H9 (cell line): ENCODE results near the gene DPM2. TPM values are rescaled to one million over a fixed set of nuclear protein-coding genes. Genes with fewer than 3 reads are reported as not detected.

Experiments used
- DNase-seq: peaks from one replicate; pipeline ENCODE4 v3.0.0-alpha.2; 2017
- H2AFZ ChIP-seq: one replicate; pipeline ENCODE4 v1.6.1; 2013; ENCODE audit warnings: mild to moderate bottlenecking, low read length, control low read depth, moderate library complexity
- H2AK5ac ChIP-seq: 2 replicates; pipeline ENCODE4 v1.6.1; 2013; ENCODE audit warnings: low read length, control low read depth, mixed read lengths; ENCODE audit not compliant: insufficient read length
- H2BK120ac ChIP-seq: one replicate; pipeline ENCODE4 v1.6.1; 2013; ENCODE audit warnings: low read depth, mild to moderate bottlenecking, low read length, control low read depth, inconsistent platforms; ENCODE audit not compliant: poor library complexity, severe bottlenecking
- H2BK12ac ChIP-seq: 2 replicates; pipeline ENCODE4 v1.6.1; 2013; ENCODE audit warnings: low read length, control low read depth, mixed read lengths, low read depth; ENCODE audit not compliant: insufficient read length
- H2BK15ac ChIP-seq: 2 replicates; pipeline ENCODE4 v1.6.1; 2013; ENCODE audit warnings: low read depth, low read length, control low read depth
- H2BK20ac ChIP-seq: one replicate; pipeline ENCODE4 v1.6.1; 2013; ENCODE audit warnings: low read depth, mild to moderate bottlenecking, low read length, control low read depth, inconsistent platforms; ENCODE audit not compliant: poor library complexity, severe bottlenecking
- H2BK5ac ChIP-seq: 2 replicates; pipeline ENCODE4 v1.6.1; 2013; ENCODE audit warnings: low read length, control low read depth, mixed read lengths; ENCODE audit not compliant: insufficient read length
- H3K14ac ChIP-seq: 2 replicates; pipeline ENCODE4 v1.6.1; 2013; ENCODE audit warnings: low read length, control low read depth; ENCODE audit not compliant: insufficient read depth
- H3K18ac ChIP-seq: 2 replicates; pipeline ENCODE4 v1.6.1; 2013; ENCODE audit warnings: low read depth, mild to moderate bottlenecking, mixed read lengths, low read length, control low read depth; ENCODE audit not compliant: insufficient read length
- H3K23ac ChIP-seq: 2 replicates; pipeline ENCODE4 v1.6.1; 2013; ENCODE audit warnings: low read length, control low read depth, mixed read lengths, low read depth; ENCODE audit not compliant: insufficient read length
- H3K23me2 ChIP-seq: 2 replicates; pipeline ENCODE4 v1.6.1; 2013; ENCODE audit warnings: low read depth, mild to moderate bottlenecking, mixed read lengths, low read length, control low read depth; ENCODE audit not compliant: insufficient read length, poor library complexity, severe bottlenecking
- H3K27ac ChIP-seq: 2 replicates; pipeline ENCODE4 v1.5.1; 2013; ENCODE audit warnings: low read length, control low read depth, mixed read lengths, low read depth; ENCODE audit not compliant: insufficient read length
- H3K27me3 ChIP-seq: 2 replicates; pipeline ENCODE4 v1.6.1; 2013; ENCODE audit warnings: low read length, control low read depth, inconsistent platforms; ENCODE audit not compliant: insufficient read depth
- H3K4ac ChIP-seq: 2 replicates; pipeline ENCODE4 v1.6.1; 2013; ENCODE audit warnings: low read depth, mild to moderate bottlenecking, control low read depth, inconsistent platforms, low read length, moderate library complexity
- H3K4me1 ChIP-seq: 2 replicates; pipeline ENCODE4 v1.6.1; 2013; ENCODE audit warnings: low read length, control low read depth, inconsistent platforms; ENCODE audit not compliant: insufficient read depth
- H3K4me2 ChIP-seq: 2 replicates; pipeline ENCODE4 v1.6.1; 2013; ENCODE audit warnings: low read length, control low read depth, mixed read lengths; ENCODE audit not compliant: insufficient read length, insufficient read depth
- H3K56ac ChIP-seq: 2 replicates; pipeline ENCODE4 v1.6.1; 2013; ENCODE audit warnings: low read depth, mild to moderate bottlenecking, mixed read lengths, low read length, control low read depth; ENCODE audit not compliant: insufficient read length
- H3K79me1 ChIP-seq: 2 replicates; pipeline ENCODE4 v1.6.1; 2013; ENCODE audit warnings: low read depth, mild to moderate bottlenecking, moderate library complexity, low read length, control low read depth, inconsistent platforms; ENCODE audit not compliant: insufficient read depth, poor library complexity, severe bottlenecking
- H3K79me2 ChIP-seq: 2 replicates; pipeline ENCODE4 v1.6.1; 2013; ENCODE audit warnings: low read length, control low read depth, inconsistent platforms; ENCODE audit not compliant: insufficient read depth
- H3K9ac ChIP-seq: 2 replicates; pipeline ENCODE4 v1.6.1; 2013; ENCODE audit warnings: low read length, control low read depth, mixed read lengths; ENCODE audit not compliant: insufficient read length; ENCODE audit errors: extremely low read depth
- H3K9me3 ChIP-seq: one replicate; pipeline ENCODE4 v1.6.1; 2013; ENCODE audit warnings: low read depth, low read length, inconsistent platforms; ENCODE audit not compliant: control insufficient read depth
- H3T11ph ChIP-seq: one replicate; pipeline ENCODE4 v1.6.1; 2013; ENCODE audit warnings: mild to moderate bottlenecking, low read length, control low read depth, inconsistent platforms
- H4K20me1 ChIP-seq: one replicate; pipeline ENCODE4 v1.6.1; 2013; ENCODE audit not compliant: control insufficient read depth, insufficient read length, insufficient read depth
- H4K5ac ChIP-seq: 2 replicates; pipeline ENCODE4 v1.6.1; 2013; ENCODE audit warnings: low read depth, mild to moderate bottlenecking, mixed read lengths, low read length, control low read depth; ENCODE audit not compliant: insufficient read length
- H4K8ac ChIP-seq: replicated peaks from 2 replicates; pipeline ENCODE4 v1.6.1; 2013; ENCODE audit warnings: low read length, control low read depth, mixed read lengths, low read depth; ENCODE audit not compliant: insufficient read length
- H4K91ac ChIP-seq: 2 replicates; pipeline ENCODE4 v1.6.1; 2013; ENCODE audit warnings: low read depth, mild to moderate bottlenecking, moderate library complexity, mixed read lengths, low read length, control low read depth; ENCODE audit not compliant: insufficient read length
- H3K27ac Mint-ChIP-seq, 3 experiments: 2 replicates in 2 of 3; 3 replicates in 1 of 3; pipeline ENCODE4 v1.8.0; 2020 to 2021; ENCODE audit warnings: mixed read lengths in 3 of 3, mild to moderate bottlenecking in 1 of 3, moderate library complexity in 1 of 3
- H3K27me3 Mint-ChIP-seq: 2 replicates; pipeline ENCODE4 v1.8.0; 2021; ENCODE audit warnings: low read depth, mild to moderate bottlenecking, moderate library complexity, mixed read lengths
- H3K36me3 Mint-ChIP-seq, 3 experiments: 2 replicates in 2 of 3; 3 replicates in 1 of 3; pipeline ENCODE4 v1.8.0; 2020 to 2021; ENCODE audit warnings: low read depth in 3 of 3, mixed read lengths in 3 of 3; ENCODE audit not compliant: insufficient read depth in 1 of 3
- H3K4me1 Mint-ChIP-seq, 2 experiments: 2 replicates each; pipeline ENCODE4 v1.8.0; 2020; ENCODE audit warnings: mixed read lengths in 2 of 2
- H3K4me3 Mint-ChIP-seq, 2 experiments: 2 replicates in 1 of 2; 3 replicates in 1 of 2; pipeline ENCODE4 v1.8.0; 2020 to 2021; ENCODE audit warnings: mild to moderate bottlenecking in 2 of 2, mixed read lengths in 2 of 2, moderate library complexity in 1 of 2
- H3K9me3 Mint-ChIP-seq, 2 experiments: 2 replicates in 1 of 2; 3 replicates in 1 of 2; pipeline ENCODE4 v1.8.0; 2020; ENCODE audit warnings: mild to moderate bottlenecking in 2 of 2, mixed read lengths in 2 of 2, moderate library complexity in 1 of 2
- CTCF ChIP-seq: fragments of 200-600 bp; sonication (generic); conservative IDR thresholded peaks from 3 replicates; pipeline ENCODE4 v1.8.0; 2021; ENCODE audit warnings: antibody characterized with exemption, mild to moderate bottlenecking
- WGBS: extraction: QIAGEN DNeasy Blood & Tissue Kit; methylation state at CpG from one replicate; pipeline ENCODE4 v1.1.7; 2013; ENCODE audit warnings: missing lambda C conversion rate, low lambda C conversion rate, mixed read lengths; ENCODE audit not compliant: insufficient read length; ENCODE audit errors: extremely low coverage; 5-methylcytosine and 5-hydroxymethylcytosine counted together
- total RNA-seq: library from RNA; stranded (reverse); gene quantifications from 2 replicates; pipeline ENCODE4 v1.2.1, GENCODE V29; 2021

DPM2 gene
- total RNA-seq, 1 experiment from 2014 or later: 46.1 TPM

DNA sequence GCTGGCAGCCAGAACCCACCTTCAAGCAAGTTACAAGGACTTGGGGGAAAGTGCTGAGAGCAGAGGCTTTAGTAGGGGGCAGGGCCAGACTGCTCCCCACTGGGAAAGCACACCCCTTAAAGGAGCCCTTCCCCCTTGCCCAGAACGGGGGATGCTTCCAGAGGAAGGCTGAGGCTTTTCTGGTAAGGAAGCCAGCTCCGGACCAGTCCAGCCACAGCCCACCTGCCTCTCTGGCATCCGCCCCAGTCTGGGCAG, 4.2 kb upstream of the DPM2 start:
- Histone ChIP-seq H3K27me3 (no peaks in the 10 kb centered on the region), H3T11ph (no peak overlapping the region), H3K4me2 (no peak overlapping the region), H2BK120ac (no peak overlapping the region), H3K23me2 (peaks cover 4% of the 10 kb centered on the region), H3K56ac (no peak overlapping the region), H4K91ac (no peak overlapping the region), H2BK20ac (no peak overlapping the region), H4K8ac (no peak overlapping the region), H3K79me2 (no peaks in the 10 kb centered on the region), H4K20me1 (no peaks in the 10 kb centered on the region), H3K4ac (no peak overlapping the region), H3K4me1 (no peaks in the 10 kb centered on the region), H2AK5ac (no peak overlapping the region), H3K9me3 (no peaks in the 10 kb centered on the region), H3K18ac (no peak overlapping the region), H4K5ac (no peak overlapping the region), H3K79me1 (peaks cover 2% of the 10 kb centered on the region), H3K9ac (no peak overlapping the region), H2BK15ac (no peak overlapping the region), H2AFZ (no peak overlapping the region), H3K27ac (no peak overlapping the region), H3K23ac (no peak overlapping the region), H2BK5ac (no peak overlapping the region), H3K14ac (no peak overlapping the region), H2BK12ac (no peak overlapping the region)
- H3K4me3 Mint-ChIP-seq: no peak overlapping the region
- peak overlapping the region in 2 of 3 experiments; percentile 37 to 77; a peak in 1 of 7 replicates for H3K27ac Mint-ChIP-seq
- WGBS: no CpG with 5 or more reads among the region's 3 CpGs
- H3K9me3 Mint-ChIP-seq: no peaks in the 10 kb centered on the region
- peaks cover 16 to 43% of the 10 kb centered on the region in 2 experiments for H3K4me1 Mint-ChIP-seq
- peaks cover 2% of the 10 kb centered on the region; the same call in 1 of the 2 replicates for H3K27me3 Mint-ChIP-seq
- DNase-seq: no peak
- H3K36me3 Mint-ChIP-seq: peaks cover 10 to 40% (median 36%) of the 10 kb centered on the region in 3 experiments; a peak in 6 of 7 replicates
- no peak for TF ChIP-seq CTCF
